Omental fat pad (tissue), 4 donors: ENCODE data around the gene TOPORS. TPM values are rescaled to one million over a fixed set of nuclear protein-coding genes. Genes with fewer than 3 reads are reported as not detected.

ENCODE experiments used
- ATAC-seq: fragments of 150-250 bp; one replicate; pipeline ENCODE4 v1.9.1; 2016; ENCODE audit warnings: mild to moderate bottlenecking, moderate library complexity; ENCODE audit not compliant: low FRiP score
- DNase-seq: peaks from one replicate; pipeline ENCODE4 v3.0.0-alpha.2; 2019; ENCODE audit warnings: low spot score
- total RNA-seq, 4 donors: library from RNA; depleted of rRNA; stranded (reverse); fragments of >200 nt; gene quantifications; one replicate each; pipeline ENCODE4 v1.1.0, GENCODE V29; 2016
- TF ChIP-seq, protein P1 (sequence below), 3 donors: fragments of 450-650 bp; IDR thresholded peaks; one replicate each; pipeline ENCODE4 v1.5.1; 2016 to 2017; ENCODE audit warnings: antibody characterized with exemption in 3 of 3, mild to moderate bottlenecking in 3 of 3, moderate library complexity in 2 of 3

The TOPORS gene
- total RNA-seq, 4 donors from 2014 or later: 18.0 to 27.1 (median 24.6) TPM

DNA sequence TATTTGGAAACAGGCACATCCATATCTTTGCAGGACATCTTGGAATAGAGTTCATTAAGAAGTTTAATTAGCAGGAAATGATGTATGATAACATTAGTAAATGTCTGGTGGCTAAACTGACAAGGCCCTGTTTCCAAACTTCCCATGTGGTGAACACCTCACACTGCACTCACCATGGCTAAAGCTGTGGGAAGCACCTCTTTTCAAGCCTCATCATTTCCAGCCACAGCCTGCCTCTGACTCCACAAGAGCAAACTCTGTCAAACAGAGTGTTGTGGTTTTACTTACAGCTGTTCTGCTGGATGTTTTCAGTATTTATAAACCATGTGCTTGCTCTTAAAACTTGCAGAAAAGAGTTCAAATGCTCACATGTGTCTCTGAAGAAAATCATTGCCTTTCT lies 35.5 kb upstream of the TOPORS start:
- DNase-seq (no peak), ATAC-seq (no peak)
- TF ChIP-seq, protein P1, sequence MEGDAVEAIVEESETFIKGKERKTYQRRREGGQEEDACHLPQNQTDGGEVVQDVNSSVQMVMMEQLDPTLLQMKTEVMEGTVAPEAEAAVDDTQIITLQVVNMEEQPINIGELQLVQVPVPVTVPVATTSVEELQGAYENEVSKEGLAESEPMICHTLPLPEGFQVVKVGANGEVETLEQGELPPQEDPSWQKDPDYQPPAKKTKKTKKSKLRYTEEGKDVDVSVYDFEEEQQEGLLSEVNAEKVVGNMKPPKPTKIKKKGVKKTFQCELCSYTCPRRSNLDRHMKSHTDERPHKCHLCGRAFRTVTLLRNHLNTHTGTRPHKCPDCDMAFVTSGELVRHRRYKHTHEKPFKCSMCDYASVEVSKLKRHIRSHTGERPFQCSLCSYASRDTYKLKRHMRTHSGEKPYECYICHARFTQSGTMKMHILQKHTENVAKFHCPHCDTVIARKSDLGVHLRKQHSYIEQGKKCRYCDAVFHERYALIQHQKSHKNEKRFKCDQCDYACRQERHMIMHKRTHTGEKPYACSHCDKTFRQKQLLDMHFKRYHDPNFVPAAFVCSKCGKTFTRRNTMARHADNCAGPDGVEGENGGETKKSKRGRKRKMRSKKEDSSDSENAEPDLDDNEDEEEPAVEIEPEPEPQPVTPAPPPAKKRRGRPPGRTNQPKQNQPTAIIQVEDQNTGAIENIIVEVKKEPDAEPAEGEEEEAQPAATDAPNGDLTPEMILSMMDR (IDR thresholded peaks at IDR 0.05): no peak

DNA sequence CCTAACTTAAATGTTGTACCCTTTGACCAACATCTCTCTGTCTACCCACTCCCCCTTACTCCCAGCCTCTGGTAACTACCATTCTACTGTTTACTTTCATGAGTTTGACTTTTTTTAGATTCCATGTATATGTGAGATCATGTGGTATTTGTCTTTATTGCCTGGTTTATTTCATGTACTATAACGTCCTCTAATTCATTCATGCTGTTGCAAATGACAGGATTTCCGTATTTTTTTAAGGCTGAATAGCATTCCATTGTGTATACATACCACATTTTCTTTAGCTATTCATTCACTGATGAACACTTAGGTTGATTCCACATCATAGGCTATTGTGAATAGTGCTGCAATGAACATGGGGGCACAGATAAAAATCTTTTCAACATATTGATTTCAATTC lies 32.4 kb upstream of the TOPORS start:
- TF ChIP-seq, protein P1 (IDR thresholded peaks at IDR 0.05): no peak
- no peak for ATAC-seq

DNA sequence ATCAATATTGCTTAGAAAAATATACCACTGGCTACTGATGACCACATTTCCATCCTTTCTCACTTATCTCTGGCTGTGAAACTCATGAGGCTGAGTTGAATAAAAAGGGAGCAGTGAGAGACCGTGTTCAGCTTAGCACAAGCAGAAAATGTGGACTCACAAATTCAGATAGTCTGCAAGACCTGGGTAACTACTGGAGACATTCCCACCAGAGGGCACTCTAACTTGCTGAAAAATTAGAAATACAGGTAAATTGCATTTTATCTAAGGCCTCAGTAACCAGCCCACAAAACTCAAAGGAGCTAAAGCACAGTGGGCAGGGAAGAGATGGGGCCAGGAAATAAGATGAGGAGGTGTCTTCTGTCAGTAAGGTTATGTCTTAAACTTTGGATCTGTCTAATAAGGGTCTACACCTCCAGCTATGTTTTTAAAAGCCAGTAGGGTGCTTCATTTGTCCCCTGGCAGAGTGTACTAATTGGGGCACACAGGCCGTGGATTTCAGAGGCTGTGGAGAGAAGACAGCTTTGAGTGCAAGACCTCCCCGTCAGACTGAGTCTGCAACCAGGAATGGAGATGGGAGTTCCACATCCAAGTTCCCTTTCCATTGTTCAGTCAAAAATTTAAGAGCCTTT lies 29.2 kb upstream of the TOPORS start:
- DNase-seq (no peak), ATAC-seq (peak; percentile 73)
- TF ChIP-seq, protein P1 (IDR thresholded peaks at IDR 0.05): no peak

More for the DNA sequence above, 32.4 kb upstream of the TOPORS start:
- no peak for DNase-seq

DNA sequence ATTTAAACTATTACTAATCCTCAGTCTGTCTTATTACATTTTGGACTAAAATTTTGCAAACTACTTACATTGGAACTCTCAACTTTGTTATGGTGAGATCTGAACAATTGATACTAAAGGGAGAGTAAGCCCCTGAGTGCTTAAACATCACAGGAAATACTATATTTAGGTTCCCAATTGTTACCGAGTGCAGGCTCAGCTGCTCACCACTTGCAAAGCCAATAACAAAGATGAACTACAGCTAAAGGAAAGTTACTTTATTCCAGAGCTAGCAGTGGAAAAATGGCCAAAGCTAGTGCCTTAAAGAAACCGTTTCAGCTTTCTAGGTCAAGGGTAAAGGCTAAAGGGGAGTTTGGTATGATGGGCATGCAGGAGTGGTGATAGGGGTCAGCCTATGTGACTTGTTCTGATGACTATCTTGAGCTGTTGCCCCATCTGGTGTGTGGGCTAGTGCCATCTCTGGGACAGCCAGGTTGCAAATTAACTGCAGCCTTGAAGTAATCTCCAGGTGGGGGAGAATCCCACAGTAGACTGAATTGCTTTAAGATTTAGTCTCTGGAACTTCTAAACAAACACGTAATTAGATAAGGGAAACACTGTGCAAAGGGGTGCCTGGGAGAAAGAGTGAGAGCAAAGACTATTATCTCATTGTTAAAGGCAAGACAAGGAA lies 28.4 kb upstream of the TOPORS start:
- TF ChIP-seq, protein P1 (IDR thresholded peaks at IDR 0.05): no peak
- DNase-seq (no peak), ATAC-seq (no peak)

DNA sequence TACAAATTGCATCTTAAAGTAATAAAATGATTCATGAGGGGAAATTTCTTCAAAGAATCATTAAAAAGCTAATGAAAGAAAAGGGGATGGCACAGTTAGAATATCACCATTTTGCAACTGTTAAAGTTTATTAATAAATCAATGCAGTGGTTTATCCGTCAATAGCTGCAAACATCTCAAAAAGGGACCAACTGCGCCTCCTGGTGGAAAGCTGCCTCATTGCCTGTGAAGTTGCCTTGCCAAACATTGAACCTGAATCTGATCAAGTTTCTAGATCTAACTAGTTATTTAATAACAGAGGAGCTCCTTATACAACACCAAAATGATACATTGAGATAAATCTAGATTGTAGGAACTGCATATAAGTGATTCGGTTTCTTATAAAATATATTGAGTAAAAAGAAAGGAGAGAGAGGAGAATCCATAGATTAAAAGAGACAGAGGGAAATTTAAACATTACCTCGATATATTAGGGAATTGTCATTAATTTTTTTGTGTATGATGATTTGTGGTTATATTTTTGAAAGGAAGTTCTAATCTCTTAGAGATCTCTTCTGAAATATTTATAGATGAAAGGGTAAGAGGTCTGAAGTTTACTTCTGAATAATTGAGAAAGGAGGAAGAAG lies 27.4 kb upstream of the TOPORS start:
- ATAC-seq (peak; percentile 41), DNase-seq (peak; percentile 84)
- TF ChIP-seq, protein P1 (IDR thresholded peaks at IDR 0.05): peak in 2 of 3 donors; percentile 13 to 73

DNA sequence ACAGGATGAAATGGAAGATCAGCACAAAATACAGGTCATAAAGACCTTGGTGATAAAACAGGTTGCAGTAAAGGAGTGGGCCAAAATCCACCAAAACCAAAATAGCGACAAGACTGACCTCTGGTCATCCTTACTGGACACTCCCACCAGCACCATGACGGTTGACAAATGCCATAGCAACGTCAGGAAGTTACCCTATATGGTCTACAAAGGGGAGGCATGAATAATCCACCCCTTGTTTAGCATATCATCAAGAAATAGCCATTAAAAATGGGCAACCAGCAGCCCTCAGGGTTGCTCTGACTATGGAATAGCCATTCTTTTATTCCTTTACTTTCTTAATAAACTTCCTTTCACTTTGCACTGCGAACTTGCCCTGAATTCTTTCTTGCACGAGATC lies 26.6 kb upstream of the TOPORS start:
- no peak for DNase-seq
- ATAC-seq: no peak
- TF ChIP-seq, protein P1 (IDR thresholded peaks at IDR 0.05): no peak
